Liver (tissue), 9 donors: ENCODE results near the gene CABCOCO1. TPM values are rescaled to one million over a fixed set of nuclear protein-coding genes. Genes with fewer than 3 reads are reported as not detected.

Source experiments
- DNase-seq: peaks from one replicate; pipeline ENCODE4 v3.0.0-alpha.2; 2017; ENCODE audit warnings: low spot score
- H3K27ac ChIP-seq, 2 donors: one replicate each; pipeline ENCODE4 v1.7.0; 2013; ENCODE audit warnings: inconsistent platforms in 2 of 2, low read length in 2 of 2, control low read depth in 1 of 2, low read depth in 1 of 2, mild to moderate bottlenecking in 1 of 2
- H3K27me3 ChIP-seq, 4 donors: one replicate each; pipeline versions ENCODE4 v1.6.1 to v1.7.0; 2013; ENCODE audit warnings: low read length in 3 of 4, inconsistent platforms in 1 of 4, mild to moderate bottlenecking in 1 of 4, moderate library complexity in 1 of 4; ENCODE audit not compliant: control insufficient read depth in 4 of 4, insufficient read depth in 4 of 4
- H3K36me3 ChIP-seq, 4 donors: one replicate each; pipeline versions ENCODE4 v1.6.1 to v1.7.0; 2013; ENCODE audit warnings: low read length in 3 of 4, mild to moderate bottlenecking in 3 of 4, low read depth in 1 of 4, moderate library complexity in 1 of 4; ENCODE audit not compliant: control insufficient read depth in 4 of 4, insufficient read depth in 3 of 4
- H3K4me1 ChIP-seq, 4 donors: one replicate each; pipeline versions ENCODE4 v1.6.1 to v1.7.0; 2013; ENCODE audit warnings: low read length in 3 of 4, mild to moderate bottlenecking in 3 of 4, moderate library complexity in 1 of 4; ENCODE audit not compliant: control insufficient read depth in 4 of 4, insufficient read depth in 4 of 4
- H3K4me3 ChIP-seq, 3 donors: one replicate each; pipeline versions ENCODE4 v1.6.1 to v1.7.0; 2013; ENCODE audit warnings: low read length in 3 of 3, control low read depth in 1 of 3, low read depth in 1 of 3, mild to moderate bottlenecking in 1 of 3
- H3K9ac ChIP-seq, 2 donors: one replicate each; pipeline ENCODE4 v1.7.0; 2013; ENCODE audit warnings: low read length in 2 of 2, mild to moderate bottlenecking in 2 of 2, moderate library complexity in 2 of 2, control low read depth in 1 of 2, low read depth in 1 of 2
- H3K9me3 ChIP-seq, 4 donors: one replicate each; pipeline versions ENCODE4 v1.6.1 to v1.7.0; 2013; ENCODE audit warnings: low read length in 3 of 4; ENCODE audit not compliant: control insufficient read depth in 4 of 4
- EGR1 ChIP-seq, 2 donors: IDR thresholded peaks; 2 replicates each; pipeline ENCODE4 v1.6.1; 2016 to 2018; ENCODE audit warnings: antibody characterized with exemption in 2 of 2, low read depth in 2 of 2
- FOXA1 ChIP-seq: IDR thresholded peaks from 2 replicates; pipeline ENCODE4 v1.6.1; 2016; ENCODE audit warnings: antibody characterized with exemption
- FOXA2 ChIP-seq: IDR thresholded peaks from 2 replicates; pipeline ENCODE4 v1.6.1; 2016; ENCODE audit warnings: antibody characterized with exemption
- GABPA ChIP-seq, 2 donors: IDR thresholded peaks in 1 of 2; conservative IDR thresholded peaks in 1 of 2; 2 replicates each; pipeline ENCODE4 v1.6.1; 2016; ENCODE audit warnings: antibody characterized with exemption in 2 of 2, mild to moderate bottlenecking in 1 of 2, moderate library complexity in 1 of 2
- HNF4A ChIP-seq, 2 donors: conservative IDR thresholded peaks; 2 replicates each; pipeline ENCODE4 v1.6.1; 2016; ENCODE audit warnings: antibody characterized with exemption in 2 of 2, mild to moderate bottlenecking in 2 of 2
- HNF4G ChIP-seq: IDR thresholded peaks from 2 replicates; pipeline ENCODE4 v1.6.1; 2016; ENCODE audit warnings: antibody characterized with exemption
- JUND ChIP-seq, 2 donors: IDR thresholded peaks; 2 replicates each; pipeline ENCODE4 v1.6.1; 2016; ENCODE audit warnings: antibody characterized with exemption in 2 of 2
- NR2F2 ChIP-seq: IDR thresholded peaks from 2 replicates; pipeline ENCODE4 v1.6.1; 2016; ENCODE audit warnings: antibody characterized with exemption
- RAD21 ChIP-seq, 2 donors: IDR thresholded peaks; 2 replicates each; pipeline ENCODE4 v1.6.1; 2016; ENCODE audit warnings: antibody characterized with exemption in 2 of 2, mild to moderate bottlenecking in 2 of 2
- RXRA ChIP-seq, 2 donors: IDR thresholded peaks; 2 replicates each; pipeline ENCODE4 v1.6.1; 2017 to 2018; ENCODE audit warnings: antibody characterized with exemption in 2 of 2, mild to moderate bottlenecking in 1 of 2
- SP1 ChIP-seq: IDR thresholded peaks from 2 replicates; pipeline ENCODE4 v1.6.1; 2018; ENCODE audit warnings: antibody characterized with exemption, mild to moderate bottlenecking
- TAF1 ChIP-seq: conservative IDR thresholded peaks from 2 replicates; pipeline ENCODE4 v1.6.1; 2016; ENCODE audit warnings: antibody characterized with exemption, mild to moderate bottlenecking
- YY1 ChIP-seq: IDR thresholded peaks from 2 replicates; pipeline ENCODE4 v1.6.1; 2016; ENCODE audit warnings: antibody characterized with exemption, mild to moderate bottlenecking
- ZBTB33 ChIP-seq: IDR thresholded peaks from 2 replicates; pipeline ENCODE4 v1.6.1; 2016; ENCODE audit warnings: antibody characterized with exemption
- WGBS: extraction: QIAGEN DNeasy Blood & Tissue Kit; methylation state at CpG from one replicate; pipeline ENCODE4 v1.1.7; 2013; 5-methylcytosine and 5-hydroxymethylcytosine counted together
- polyA plus RNA-seq, 2 donors: library from polyadenylated mRNA; stranded (reverse) in 1 of 2; unstranded in 1 of 2; fragments of 200-250 nt in 1 of 2; fragments of >200 nt in 1 of 2; fragmentation: Nextera tagmentation in 1 of 2; extraction: Ambion mirVana in 1 of 2; gene quantifications; one replicate each; pipeline versions ENCODE4 v1.2.1 to v1.2.3, GENCODE V29; 2013 to 2015
- total RNA-seq, 2 donors: library from RNA; depleted of rRNA; stranded (reverse); fragments of >200 nt; gene quantifications; one replicate each; pipeline ENCODE4 v1.2.3, GENCODE V29; 2014
- TF ChIP-seq, protein P1 (sequence below): IDR thresholded peaks from 2 replicates; pipeline ENCODE4 v1.6.1; 2016; ENCODE audit warnings: antibody characterized with exemption
- TF ChIP-seq, protein P2 (sequence below): IDR thresholded peaks from 2 replicates; pipeline ENCODE4 v1.6.1; 2016; ENCODE audit warnings: antibody characterized with exemption, mild to moderate bottlenecking
- TF ChIP-seq, protein P3 (sequence below): IDR thresholded peaks from 2 replicates; pipeline ENCODE4 v1.6.1; 2016; ENCODE audit warnings: antibody characterized with exemption
- TF ChIP-seq, protein P4 (sequence below): fragments of 150-350 bp; IDR thresholded peaks from 2 replicates; pipeline ENCODE4 v1.5.1; 2017; ENCODE audit warnings: improper control_type of control experiment, low read depth, low read length; ENCODE audit not compliant: missing input control
- donor health status: healthy.
- donor health status: healthy.
- donor health status: healthy.
- donor health status: healthy.
- donor health status: healthy.

CABCOCO1 gene
- total and polyA plus RNA-seq, 4 donors: 0.09 to 0.20 TPM; not detected in 2

GRCh38 chr10:61812920-61813319 lies 150.2 kb downstream of the CABCOCO1 start:
- Histone ChIP-seq H3K27me3 (no peaks in the 10 kb centered on the region), H3K4me3 (no peak overlapping the region), H3K36me3 (no peaks in the 10 kb centered on the region), H3K4me1 (no peaks in the 10 kb centered on the region), H3K27ac (no peak overlapping the region), H3K9me3 (no peaks in the 10 kb centered on the region), H3K9ac (no peak overlapping the region)
- TF ChIP-seq, protein P1, sequence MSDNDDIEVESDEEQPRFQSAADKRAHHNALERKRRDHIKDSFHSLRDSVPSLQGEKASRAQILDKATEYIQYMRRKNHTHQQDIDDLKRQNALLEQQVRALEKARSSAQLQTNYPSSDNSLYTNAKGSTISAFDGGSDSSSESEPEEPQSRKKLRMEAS: no peak
- TF ChIP-seq, protein P2, sequence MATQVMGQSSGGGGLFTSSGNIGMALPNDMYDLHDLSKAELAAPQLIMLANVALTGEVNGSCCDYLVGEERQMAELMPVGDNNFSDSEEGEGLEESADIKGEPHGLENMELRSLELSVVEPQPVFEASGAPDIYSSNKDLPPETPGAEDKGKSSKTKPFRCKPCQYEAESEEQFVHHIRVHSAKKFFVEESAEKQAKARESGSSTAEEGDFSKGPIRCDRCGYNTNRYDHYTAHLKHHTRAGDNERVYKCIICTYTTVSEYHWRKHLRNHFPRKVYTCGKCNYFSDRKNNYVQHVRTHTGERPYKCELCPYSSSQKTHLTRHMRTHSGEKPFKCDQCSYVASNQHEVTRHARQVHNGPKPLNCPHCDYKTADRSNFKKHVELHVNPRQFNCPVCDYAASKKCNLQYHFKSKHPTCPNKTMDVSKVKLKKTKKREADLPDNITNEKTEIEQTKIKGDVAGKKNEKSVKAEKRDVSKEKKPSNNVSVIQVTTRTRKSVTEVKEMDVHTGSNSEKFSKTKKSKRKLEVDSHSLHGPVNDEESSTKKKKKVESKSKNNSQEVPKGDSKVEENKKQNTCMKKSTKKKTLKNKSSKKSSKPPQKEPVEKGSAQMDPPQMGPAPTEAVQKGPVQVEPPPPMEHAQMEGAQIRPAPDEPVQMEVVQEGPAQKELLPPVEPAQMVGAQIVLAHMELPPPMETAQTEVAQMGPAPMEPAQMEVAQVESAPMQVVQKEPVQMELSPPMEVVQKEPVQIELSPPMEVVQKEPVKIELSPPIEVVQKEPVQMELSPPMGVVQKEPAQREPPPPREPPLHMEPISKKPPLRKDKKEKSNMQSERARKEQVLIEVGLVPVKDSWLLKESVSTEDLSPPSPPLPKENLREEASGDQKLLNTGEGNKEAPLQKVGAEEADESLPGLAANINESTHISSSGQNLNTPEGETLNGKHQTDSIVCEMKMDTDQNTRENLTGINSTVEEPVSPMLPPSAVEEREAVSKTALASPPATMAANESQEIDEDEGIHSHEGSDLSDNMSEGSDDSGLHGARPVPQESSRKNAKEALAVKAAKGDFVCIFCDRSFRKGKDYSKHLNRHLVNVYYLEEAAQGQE: no peak
- TF ChIP-seq RAD21 (IDR thresholded peaks at IDR 0.05) (no peak), JUND (IDR thresholded peaks at IDR 0.05) (no peak), YY1 (no peak), EGR1 (IDR thresholded peaks at IDR 0.05; ENCODE audit: low read depth in 2 of 2) (no peak), RXRA (IDR thresholded peaks at IDR 0.05) (no peak), FOXA1 (no peak), HNF4G (no peak), ZBTB33 (no peak), GABPA (IDR thresholded peaks at IDR 0.05 in 1 of 2, conservative IDR thresholded peaks at IDR 0.05 in 1 of 2) (no peak), NR2F2 (no peak), FOXA2 (no peak), HNF4A (conservative IDR thresholded peaks at IDR 0.05) (no peak), TAF1 (no peak)
- TF ChIP-seq, protein P3, sequence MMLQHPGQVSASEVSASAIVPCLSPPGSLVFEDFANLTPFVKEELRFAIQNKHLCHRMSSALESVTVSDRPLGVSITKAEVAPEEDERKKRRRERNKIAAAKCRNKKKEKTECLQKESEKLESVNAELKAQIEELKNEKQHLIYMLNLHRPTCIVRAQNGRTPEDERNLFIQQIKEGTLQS: no peak
- 82% methylated on average over 3 of the region's 3 CpGs for WGBS
- no peak for DNase-seq

DNA sequence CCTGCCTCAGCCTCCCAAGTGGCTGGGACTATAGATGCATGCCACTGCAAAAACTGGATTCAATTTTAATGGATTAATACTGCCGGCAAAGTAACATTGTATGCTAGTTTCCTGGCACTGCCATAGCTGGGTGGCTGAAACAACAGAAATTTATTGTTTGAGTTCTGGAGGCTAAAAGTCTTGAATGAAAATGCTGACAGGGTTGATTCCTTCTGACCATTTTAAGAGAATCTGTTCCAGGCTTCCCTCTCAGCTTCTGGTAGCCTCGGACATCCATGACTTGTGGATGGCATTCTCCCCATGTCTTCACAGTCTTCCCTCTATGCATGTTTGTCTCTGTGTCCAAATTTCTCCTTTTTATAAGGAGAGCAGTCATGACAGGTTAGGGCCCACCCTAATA lies 151.4 kb downstream of the CABCOCO1 start:
- H3K36me3 ChIP-seq: no peaks in the 10 kb centered on the region
- H3K27me3 ChIP-seq: no peaks in the 10 kb centered on the region
- H3K9me3 ChIP-seq: no peaks in the 10 kb centered on the region
- no peak overlapping the region for H3K4me3 ChIP-seq
- no peak for DNase-seq
- no peak overlapping the region for H3K27ac ChIP-seq
- TF ChIP-seq HNF4A (conservative IDR thresholded peaks at IDR 0.05): no peak
- TF ChIP-seq, protein P4, sequence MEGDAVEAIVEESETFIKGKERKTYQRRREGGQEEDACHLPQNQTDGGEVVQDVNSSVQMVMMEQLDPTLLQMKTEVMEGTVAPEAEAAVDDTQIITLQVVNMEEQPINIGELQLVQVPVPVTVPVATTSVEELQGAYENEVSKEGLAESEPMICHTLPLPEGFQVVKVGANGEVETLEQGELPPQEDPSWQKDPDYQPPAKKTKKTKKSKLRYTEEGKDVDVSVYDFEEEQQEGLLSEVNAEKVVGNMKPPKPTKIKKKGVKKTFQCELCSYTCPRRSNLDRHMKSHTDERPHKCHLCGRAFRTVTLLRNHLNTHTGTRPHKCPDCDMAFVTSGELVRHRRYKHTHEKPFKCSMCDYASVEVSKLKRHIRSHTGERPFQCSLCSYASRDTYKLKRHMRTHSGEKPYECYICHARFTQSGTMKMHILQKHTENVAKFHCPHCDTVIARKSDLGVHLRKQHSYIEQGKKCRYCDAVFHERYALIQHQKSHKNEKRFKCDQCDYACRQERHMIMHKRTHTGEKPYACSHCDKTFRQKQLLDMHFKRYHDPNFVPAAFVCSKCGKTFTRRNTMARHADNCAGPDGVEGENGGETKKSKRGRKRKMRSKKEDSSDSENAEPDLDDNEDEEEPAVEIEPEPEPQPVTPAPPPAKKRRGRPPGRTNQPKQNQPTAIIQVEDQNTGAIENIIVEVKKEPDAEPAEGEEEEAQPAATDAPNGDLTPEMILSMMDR: no peak
- TF ChIP-seq, protein P3: no peak
- TF ChIP-seq HNF4G: no peak
- no peak for TF ChIP-seq SP1
- TF ChIP-seq, protein P2: no peak
- TF ChIP-seq ZBTB33: no peak
- no peak for TF ChIP-seq GABPA (IDR thresholded peaks at IDR 0.05 in 1 of 2, conservative IDR thresholded peaks at IDR 0.05 in 1 of 2)
- no peak for TF ChIP-seq NR2F2
- TF ChIP-seq EGR1 (IDR thresholded peaks at IDR 0.05; ENCODE audit: low read depth in 2 of 2): no peak
- peaks cover 0 to 1% (median 0%) of the 10 kb centered on the region in 4 donors for H3K4me1 ChIP-seq
- WGBS: 94% methylated on average over 2 of the region's 2 CpGs
- no peak overlapping the region for H3K9ac ChIP-seq
